LHCN-M2 (cell line): Measurements from ENCODE around the gene LRRC27. TPM values are rescaled to one million over a fixed set of nuclear protein-coding genes. Genes with fewer than 3 reads are reported as not detected.
A peak's percentile ranks its signal among the peaks of the same experiment; 100 is the strongest.
"Not testable (repeated sequence)": the region's sequence is repeated elsewhere in the genome, so short reads cannot be mapped to it uniquely, and the experiment has no call there.

Experiments
- DNase-seq: peaks from one replicate; pipeline ENCODE4 v3.0.0-alpha.2; 2012; ENCODE audit warnings: low read depth
- total RNA-seq: library from RNA; depleted of rRNA; stranded (reverse); fragments of >200 nt; gene quantifications from 2 replicates; pipeline ENCODE4 v1.2.3, GENCODE V29; 2014

LRRC27 gene
- total RNA-seq, 1 experiment from 2014 or later = 5.1 TPM

DNA sequence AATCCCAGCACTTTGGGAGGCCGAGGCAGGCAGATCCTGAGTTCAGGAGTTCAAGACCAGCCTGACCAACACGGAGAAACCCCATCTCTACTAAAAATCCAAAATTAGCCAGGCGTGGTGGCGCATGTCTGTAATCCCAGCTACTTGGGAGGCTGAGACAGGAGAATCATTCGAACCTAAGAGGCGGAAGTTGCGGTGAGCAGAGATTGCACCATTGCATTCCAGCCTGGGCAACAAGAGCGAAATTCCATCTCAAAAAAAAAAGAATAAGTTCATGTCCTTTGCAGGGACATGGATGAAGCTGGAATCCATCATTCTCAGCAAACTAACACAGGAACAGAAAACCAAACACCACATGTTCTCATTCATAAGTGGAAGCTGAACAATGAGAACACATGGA, 17.1 kb upstream of the LRRC27 start:
- DNase-seq = not testable (repeated sequence)

DNA sequence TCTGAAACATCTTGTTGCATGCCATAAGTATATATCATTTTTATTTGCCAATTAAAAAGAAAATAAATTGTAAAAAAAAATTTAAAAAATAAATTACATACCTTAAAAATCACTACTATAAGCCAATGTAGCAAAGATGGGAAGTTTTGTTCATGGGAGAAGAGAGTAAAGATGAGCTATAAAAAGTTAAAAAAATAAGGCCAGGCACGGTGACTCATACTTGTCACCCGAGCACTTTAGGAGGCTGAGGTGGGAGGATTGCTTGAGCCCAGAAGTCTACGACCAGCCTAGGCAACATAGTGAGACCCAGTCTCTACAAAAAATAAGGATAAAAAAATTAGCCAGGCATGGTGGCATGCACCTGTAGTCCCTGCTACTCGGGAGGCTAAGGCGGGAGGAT, 15.9 kb upstream of the LRRC27 start:
- DNase-seq = no peak

DNA sequence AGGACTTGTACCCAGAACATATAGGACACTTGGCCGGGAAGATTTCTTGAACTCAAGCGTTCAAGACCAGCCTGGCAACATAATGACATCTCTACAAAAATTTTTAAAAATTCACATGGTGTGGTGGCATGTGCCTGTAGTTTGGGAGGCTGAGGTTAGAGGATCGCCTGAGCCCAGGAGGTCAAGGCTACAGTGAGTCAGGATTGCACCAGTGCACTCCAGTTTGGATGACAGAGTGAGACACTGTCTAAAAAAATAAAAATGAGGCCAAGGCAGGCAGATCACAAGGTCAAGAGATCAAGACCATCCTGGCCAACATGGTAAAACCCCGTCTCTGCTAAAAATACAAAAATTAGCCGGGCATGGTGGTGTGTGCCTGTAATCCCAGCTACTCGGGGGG, 14.5 kb upstream of the LRRC27 start:
- DNase-seq = not testable (repeated sequence)

DNA sequence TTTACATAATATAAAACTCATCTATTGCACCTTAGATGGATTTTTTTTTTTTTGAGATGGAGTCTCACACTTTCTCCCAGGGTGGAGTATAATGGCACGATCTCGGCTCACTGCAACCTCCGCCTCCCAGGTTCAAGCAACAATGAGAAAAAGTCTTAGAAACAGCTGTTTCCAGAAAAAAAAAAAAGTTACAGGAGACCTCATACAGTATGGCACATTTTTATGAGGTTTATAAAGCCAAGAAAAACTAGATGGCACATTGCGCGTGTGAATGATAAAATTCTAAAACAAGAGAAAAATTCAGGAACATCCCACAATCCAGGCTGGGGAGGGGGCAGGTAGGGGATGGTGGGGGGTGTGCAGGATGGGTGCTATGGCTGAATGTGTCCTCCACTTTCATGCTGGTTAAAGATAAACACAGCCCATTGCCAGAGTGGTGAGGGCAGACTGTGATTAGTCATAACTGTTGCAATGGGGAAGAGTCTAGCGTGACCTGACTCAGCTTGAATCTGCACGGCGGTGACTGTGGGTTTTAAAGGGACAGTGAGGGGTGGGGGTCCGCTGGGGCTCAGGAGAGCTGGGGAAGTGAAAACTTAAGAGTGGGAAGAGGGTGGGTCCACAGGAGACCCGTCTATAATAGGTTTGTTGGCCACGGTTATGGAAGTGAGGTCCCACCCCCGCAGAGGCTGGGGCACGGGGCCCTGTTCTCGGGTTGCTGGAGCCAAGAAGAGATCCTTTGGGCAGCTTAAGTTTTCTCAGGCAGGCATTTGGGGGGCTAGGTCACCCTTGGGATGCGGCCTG, 11.9 kb upstream of the LRRC27 start:
- peak; percentile 92 for DNase-seq

DNA sequence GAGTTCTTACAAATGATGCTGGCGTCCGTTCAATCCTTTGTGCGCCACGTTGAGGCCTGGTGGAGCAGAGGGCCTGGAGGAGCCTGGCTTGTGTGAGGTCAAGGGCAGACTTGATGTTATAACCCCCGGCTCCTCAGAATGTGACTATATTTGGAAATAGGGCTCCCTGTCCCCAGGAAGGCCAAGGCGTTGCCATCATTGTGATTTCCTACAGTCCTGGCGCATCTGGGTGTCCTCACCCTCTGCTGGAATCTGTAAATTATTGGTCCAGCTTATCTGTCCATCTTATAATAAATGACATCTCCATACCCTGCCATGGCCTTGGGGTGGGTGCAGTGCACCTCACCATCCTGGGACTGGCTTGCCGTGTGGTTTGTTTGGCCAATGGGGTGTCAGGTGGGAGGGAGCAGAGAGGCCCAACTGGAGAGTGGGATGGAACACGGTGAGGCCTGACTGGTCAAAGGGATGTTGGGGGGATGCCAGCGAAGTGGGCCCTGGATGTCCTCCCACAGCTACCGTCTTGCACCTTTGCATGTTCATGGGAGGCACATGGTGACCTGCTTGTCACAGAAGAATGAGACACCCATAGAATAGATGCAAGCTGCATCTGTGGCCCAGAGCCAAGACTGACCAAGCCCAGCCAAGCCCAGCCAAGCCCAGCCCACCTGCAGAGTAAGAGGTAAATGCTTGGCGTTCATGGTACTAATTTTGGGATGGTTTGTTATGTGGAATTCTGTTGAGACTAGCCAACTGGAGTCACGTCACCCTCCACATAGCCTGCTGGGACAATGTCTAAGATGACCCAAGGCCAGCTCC, 11.1 kb upstream of the LRRC27 start:
- no peak for DNase-seq

- DNase-seq = no peak
These were observed 10.3 kb upstream of the LRRC27 start for GRCh38 chr10:132321726-132322125.

DNA sequence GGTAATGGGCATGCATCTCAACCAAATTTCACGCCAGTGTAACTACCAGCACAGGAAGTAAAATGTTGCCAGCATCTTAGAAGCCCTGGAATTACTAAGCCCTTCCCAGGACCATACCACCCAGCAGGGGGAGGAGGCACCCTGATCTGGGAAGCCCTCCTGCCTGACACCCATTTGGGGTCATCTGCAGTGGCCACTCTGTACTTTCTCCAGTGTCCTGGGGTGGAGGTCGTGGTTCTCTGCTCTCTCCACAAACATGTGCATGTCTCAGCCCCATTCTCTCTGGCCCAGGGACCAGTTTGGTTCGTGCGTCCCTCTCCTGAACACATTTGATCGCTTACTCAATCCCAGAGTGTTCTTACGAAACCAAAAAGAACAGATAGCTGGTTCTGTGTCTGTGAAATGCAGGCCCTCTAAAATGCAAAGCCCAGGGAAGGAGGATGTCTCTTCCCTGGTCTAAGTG, 9.4 kb upstream of the LRRC27 start:
- peak; percentile 64 for DNase-seq

- DNase-seq = no peak
These were observed 7.8 kb upstream of the LRRC27 start for GRCh38 chr10:132324186-132324585.

DNA sequence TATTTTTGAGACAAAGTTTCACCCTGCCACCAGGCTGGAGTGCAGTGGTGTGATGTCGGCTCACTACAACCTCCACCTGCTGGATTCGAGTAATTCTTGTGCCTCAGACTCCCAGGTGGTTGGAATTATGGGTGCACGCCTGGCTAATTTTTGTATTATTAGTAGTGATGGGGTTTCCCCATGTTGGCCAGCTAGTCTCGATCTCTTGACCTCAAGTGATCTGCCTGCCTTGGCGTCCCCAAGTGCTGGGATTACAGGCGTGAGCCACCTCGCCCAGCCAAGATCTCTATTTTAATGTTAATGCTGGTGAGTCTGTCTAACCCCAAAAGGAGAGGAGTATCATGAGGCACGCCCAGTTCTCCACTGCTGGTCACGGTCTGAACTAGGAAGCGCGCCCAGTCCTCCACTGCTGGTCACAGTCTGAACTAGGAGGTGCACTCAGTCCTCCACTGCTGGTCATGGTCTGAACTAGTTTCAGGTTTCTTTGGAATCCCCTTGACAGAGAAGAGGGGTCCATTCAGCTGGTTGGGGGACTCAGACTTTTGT, 5.6 kb upstream of the LRRC27 start:
- no peak for DNase-seq

- no peak for DNase-seq
These were observed 5.1 kb upstream of the LRRC27 start for GRCh38 chr10:132326925-132327324.

GRCh38 chr10:132328106-132328505, 3.9 kb upstream of the LRRC27 start:
- no peak for DNase-seq

DNA sequence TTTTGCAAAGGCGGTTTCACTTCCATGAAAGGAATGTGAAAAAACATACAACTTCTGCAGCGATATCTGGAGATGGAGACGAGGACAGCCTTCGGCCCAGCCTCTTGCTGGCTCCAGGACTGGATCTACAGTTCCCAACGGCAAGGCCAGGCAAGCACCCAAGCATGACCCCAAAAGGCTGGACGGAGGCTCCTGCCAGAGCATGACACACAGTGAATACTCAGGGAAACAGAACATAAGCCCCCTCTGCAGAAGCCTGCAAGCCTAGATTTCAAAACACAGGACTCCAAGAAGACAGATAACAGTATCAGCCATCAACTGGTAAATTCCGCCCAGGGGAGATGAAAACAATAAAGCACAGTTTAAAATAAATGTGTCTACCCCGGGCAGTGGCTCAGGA, 3.3 kb upstream of the LRRC27 start:
- DNase-seq = no peak

DNA sequence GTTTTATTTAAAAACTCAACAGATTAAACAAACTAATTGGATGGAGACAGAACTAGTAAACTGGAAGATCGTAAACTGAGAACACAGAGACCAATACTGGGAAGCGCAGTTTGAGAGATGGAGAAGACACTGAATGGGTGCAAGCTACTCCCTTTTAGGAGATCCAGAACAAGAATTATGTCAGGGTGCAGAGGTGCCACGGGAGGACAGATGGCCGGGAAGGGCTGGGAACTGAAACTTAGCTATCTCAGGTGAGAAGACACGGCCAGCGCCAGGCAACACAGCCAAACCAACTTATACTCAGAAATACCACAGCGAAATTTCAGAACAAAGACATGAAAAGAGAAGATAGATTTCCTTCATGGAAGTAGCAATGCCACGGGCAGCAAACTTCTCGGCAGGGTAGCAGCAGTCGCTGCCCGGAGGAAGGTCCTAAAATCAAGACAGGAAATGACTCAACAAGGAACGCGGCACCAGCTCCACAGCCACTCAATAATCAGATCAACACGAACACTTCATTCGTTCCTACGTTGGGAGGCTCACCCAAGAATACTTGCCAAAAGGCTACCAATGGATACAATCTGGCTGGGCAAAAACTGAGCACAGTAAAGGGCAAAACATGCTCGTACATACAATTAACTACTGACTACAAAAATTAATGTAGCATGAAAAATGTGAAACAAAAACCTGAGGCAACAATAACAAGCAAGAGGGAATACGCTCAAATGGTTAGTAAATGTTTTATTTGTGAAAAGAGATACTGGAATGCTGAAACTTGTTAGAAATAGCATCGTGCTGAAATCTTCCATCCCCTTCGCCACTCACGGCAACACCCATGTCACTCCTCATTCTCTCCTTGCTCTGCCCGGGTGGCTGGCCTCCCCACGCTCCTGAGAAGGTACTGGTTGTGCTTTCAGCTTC, 2.2 kb upstream of the LRRC27 start:
- DNase-seq = peak; percentile 60

DNA sequence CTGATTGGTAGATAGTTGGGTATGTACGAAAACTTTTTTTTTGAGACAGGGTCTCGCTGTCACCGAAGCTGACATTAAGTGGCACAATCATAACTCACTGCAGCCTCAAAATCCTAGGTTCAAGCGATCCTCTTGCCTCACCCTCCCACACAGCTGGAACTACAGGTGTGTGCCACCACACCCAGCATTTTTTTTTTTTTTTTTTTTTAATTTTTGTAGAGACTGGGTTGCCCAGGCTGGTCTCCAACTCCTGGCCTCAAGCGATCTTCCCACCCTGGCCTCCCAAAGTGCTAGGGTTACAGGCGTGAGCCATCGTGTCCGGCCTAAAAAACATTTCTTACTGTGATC, 1.5 kb upstream of the LRRC27 start:
- DNase-seq = no peak

GRCh38 chr10:132332433-132332754, 401 bp downstream of the LRRC27 start:
- no peak for DNase-seq

- DNase-seq = no peak
These were observed 1.4 kb downstream of the LRRC27 start for GRCh38 chr10:132333386-132333785.

DNA sequence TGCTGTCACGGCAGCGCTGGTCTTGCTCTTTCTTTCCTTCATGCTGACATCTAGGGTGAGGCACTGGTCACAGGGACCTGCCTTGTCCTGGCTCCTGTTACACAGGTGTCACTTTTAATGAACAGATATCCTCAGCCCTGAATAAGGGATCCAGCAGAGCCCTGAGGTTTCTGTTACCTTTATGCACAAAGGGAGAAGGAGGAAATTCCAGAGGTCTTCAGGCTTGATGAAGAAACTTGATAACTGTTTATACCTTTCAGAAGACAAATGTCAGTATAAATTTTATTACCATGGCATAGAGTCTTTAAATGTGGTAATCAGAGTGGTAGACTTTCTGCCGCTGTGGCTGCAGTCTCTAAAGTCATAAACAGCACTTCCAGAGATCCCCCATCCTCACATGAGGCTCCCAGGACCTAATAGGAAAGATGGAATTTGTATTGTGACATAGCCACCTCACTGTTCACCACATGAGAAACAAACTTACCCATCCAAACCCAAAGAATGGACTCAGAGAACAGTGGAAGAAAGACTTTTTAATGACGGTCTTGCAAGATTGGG, 2.7 kb downstream of the LRRC27 start:
- no peak for DNase-seq

- DNase-seq = no peak
These were observed 3.4 kb downstream of the LRRC27 start for GRCh38 chr10:132335189-132336063.

GRCh38 chr10:132336064-132336746, 4.2 kb downstream of the LRRC27 start:
- no peak for DNase-seq

GRCh38 chr10:132336919-132337407, 5.0 kb downstream of the LRRC27 start:
- no peak for DNase-seq
